ENCODE results near the gene PKP4. TPM values are rescaled to one million over a fixed set of nuclear protein-coding genes. Genes with fewer than 3 reads are reported as not detected.

Gene PKP4
- total RNA-seq, 2 experiments from 2014 or later = 52.9 to 57.0 TPM

GRCh38 chr2:158729451-158729850, 272.7 kb downstream of the PKP4 start:
- Mint-ChIP-seq H3K4me3 (no peak overlapping the region), H3K36me3 (ENCODE audit: low read depth) (no peaks in the 10 kb centered on the region), H3K27ac (no peak overlapping the region), H3K9me3 (no peaks in the 10 kb centered on the region), H3K27me3 (ENCODE audit: low read depth) (peaks cover 3% of the 10 kb centered on the region), H3K4me1 (ENCODE audit: low read depth) (no peaks in the 10 kb centered on the region)
- DNase-seq = no peak
- CTCF ChIA-PET = no interaction called here
- intact Hi-C loops (cut with micrococcal nuclease) = no loop called here

DNA sequence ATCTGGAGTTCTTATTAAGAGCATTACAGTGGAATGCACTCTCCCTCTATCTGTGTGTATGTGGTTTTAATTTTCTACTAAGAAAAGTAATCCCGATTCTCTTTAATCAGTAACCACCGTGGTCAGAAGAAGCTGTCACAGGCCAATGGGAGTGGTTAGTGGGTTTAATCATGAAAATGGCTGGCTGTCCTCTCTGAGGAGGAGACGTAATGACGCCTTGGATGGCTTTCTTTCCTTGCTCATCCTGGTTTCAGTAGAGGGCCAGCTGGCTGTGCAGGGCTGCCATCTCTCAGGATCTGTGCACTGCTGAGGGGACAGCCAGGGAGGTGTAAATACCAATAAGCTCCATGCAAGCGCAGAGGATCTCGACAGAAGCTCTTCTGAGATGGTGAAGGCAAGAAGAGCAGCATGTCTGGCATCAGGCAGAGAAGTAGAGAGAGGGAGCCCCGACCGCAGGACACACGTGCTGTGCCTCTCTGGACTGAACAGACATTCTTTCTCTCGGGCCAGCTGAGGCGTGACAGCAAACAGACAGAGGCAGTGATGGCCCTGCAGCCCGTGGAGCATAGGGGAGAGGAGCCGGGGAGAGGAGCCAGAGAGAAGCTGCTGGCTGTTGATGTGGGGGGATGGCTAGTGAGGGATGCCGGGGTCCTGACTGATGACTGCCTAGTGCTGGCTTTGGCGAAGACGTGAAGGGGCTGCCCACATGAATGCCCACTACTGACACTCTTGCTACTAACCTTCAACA, 273.3 kb downstream of the PKP4 start:
- H3K4me3 Mint-ChIP-seq = no peak overlapping the region
- intact Hi-C loops (cut with micrococcal nuclease) = no loop called here

DNA sequence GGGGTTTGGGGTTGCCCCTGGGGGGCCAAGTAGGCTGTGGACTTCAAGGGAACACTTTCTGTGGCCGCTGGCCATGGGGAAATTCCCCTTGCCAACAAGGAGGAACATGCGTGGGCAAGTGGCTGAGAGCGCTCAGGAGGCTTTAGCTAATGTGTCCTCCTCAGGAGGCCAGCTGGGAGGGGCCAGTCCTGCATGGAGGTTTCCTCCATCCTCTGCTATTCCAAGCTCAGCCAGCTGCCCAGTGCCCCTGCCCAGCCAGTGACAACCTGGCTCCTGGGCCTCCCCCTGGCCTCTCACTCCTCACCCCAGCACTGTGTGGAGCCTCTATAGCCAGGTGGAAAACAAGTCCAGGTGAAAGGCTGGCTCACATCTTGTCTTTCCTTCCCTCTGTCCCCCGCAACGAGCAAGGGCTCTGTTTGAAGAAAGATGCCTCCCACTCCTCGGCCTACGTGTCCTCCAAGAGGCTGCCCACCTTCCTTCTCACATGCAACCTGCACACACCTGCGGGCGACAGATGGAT, 273.9 kb downstream of the PKP4 start:
- CTCF ChIA-PET = interaction anchor here (0.5 kb wide), 1 partner anchor 47 kb away, joined by 3 read pairs; no protein-coding TSS in a partner anchor
- Mint-ChIP-seq H3K4me3 (no peak overlapping the region), H3K27me3 (ENCODE audit: low read depth) (peaks cover 3% of the 10 kb centered on the region), H3K27ac (no peak overlapping the region), H3K9me3 (no peaks in the 10 kb centered on the region), H3K4me1 (ENCODE audit: low read depth) (no peaks in the 10 kb centered on the region), H3K36me3 (ENCODE audit: low read depth) (no peaks in the 10 kb centered on the region)
- no peak for DNase-seq
- intact Hi-C loops (cut with micrococcal nuclease) = no loop called here

More for the DNA sequence above, 273.3 kb downstream of the PKP4 start:
- no peaks in the 10 kb centered on the region for H3K9me3 Mint-ChIP-seq
- H3K36me3 Mint-ChIP-seq (ENCODE audit: low read depth) = no peaks in the 10 kb centered on the region
- DNase-seq = no peak
- no peak overlapping the region for H3K27ac Mint-ChIP-seq
- CTCF ChIA-PET = interaction anchor here (0.5 kb wide), 1 partner anchor 46 kb away, joined by 3 read pairs; no protein-coding TSS in a partner anchor
- peaks cover 3% of the 10 kb centered on the region for H3K27me3 Mint-ChIP-seq (ENCODE audit: low read depth)
- no peaks in the 10 kb centered on the region for H3K4me1 Mint-ChIP-seq (ENCODE audit: low read depth)

GRCh38 chr2:158731386-158731785, 274.6 kb downstream of the PKP4 start:
- Mint-ChIP-seq H3K27ac (no peak overlapping the region), H3K27me3 (ENCODE audit: low read depth) (peaks cover 3% of the 10 kb centered on the region), H3K4me3 (no peak overlapping the region), H3K9me3 (no peaks in the 10 kb centered on the region), H3K36me3 (ENCODE audit: low read depth) (no peaks in the 10 kb centered on the region), H3K4me1 (ENCODE audit: low read depth) (no peaks in the 10 kb centered on the region)
- intact Hi-C loops (cut with micrococcal nuclease) = no loop called here
- DNase-seq = no peak
- CTCF ChIA-PET = no interaction called here

Other genes starting within 250 kb of the PKP4 start
- gene CCDC148, start 199 bp upstream of the PKP4 start, total RNA-seq = not detected